IMR-90 (cell line): ENCODE results near the gene COL1A1. TPM values are rescaled to one million over a fixed set of nuclear protein-coding genes. Genes with fewer than 3 reads are reported as not detected.
A peak's percentile ranks its signal among the peaks of the same experiment; 100 is the strongest.

Experiments
- ATAC-seq: fragments of 200-7000 bp; cut with Tn5 transposase; 2 replicates; pipeline ENCODE4 v1.9.1; 2020; ENCODE audit warnings: low read depth, mild to moderate bottlenecking, moderate library complexity
- BruUV-seq: library from RNA; stranded (reverse); fragments of 400-500 nt; replicated peaks from 2 replicates; lab custom pipeline; 2021; lab: Mats Ljungman, UMichigan
- CTCF ChIA-PET: fragments of 300-600 bp; formaldehyde crosslinking; extraction: SDS; loops from one replicate; lab custom pipeline; 2021; ENCODE audit warnings: antibody characterized with exemption; lab: Yijun Ruan, JAX
- POLR2A ChIA-PET: fragments of 300-600 bp; sonication (Branson Sonifier 250); formaldehyde crosslinking; loops from one replicate; lab custom pipeline; 2022; ENCODE audit warnings: antibody characterized with exemption; ENCODE audit not compliant: unreplicated experiment; lab: Charles Lee
- DNase-seq: peaks from one replicate; pipeline ENCODE4 v3.0.0; 2013
- H2AFZ ChIP-seq: replicated peaks from 2 replicates; pipeline ENCODE3; 2013; ENCODE audit warnings: low read length, mild to moderate bottlenecking; ENCODE audit not compliant: poor library complexity
- H2AK5ac ChIP-seq: 2 replicates; pipeline ENCODE4 v1.6.1; 2013; ENCODE audit warnings: low read depth, low read length, inconsistent platforms
- H2AK9ac ChIP-seq: replicated peaks from 2 replicates; pipeline ENCODE3; 2013; ENCODE audit warnings: mild to moderate bottlenecking, low read depth, low read length, moderate library complexity; ENCODE audit not compliant: poor library complexity
- H2BK120ac ChIP-seq: 2 replicates; pipeline ENCODE4 v1.6.1; 2013; ENCODE audit warnings: low read depth, low read length, inconsistent platforms
- H2BK15ac ChIP-seq: 3 replicates; pipeline ENCODE4 v1.6.1; 2013; ENCODE audit warnings: low read depth, low read length, inconsistent platforms
- H2BK20ac ChIP-seq: 2 replicates; pipeline ENCODE4 v1.6.1; 2013; ENCODE audit warnings: low read depth, mild to moderate bottlenecking, inconsistent platforms, low read length, moderate library complexity
- H2BK5ac ChIP-seq: 2 replicates; pipeline ENCODE4 v1.6.1; 2013; ENCODE audit warnings: mild to moderate bottlenecking, low read depth, low read length, inconsistent platforms; ENCODE audit not compliant: poor library complexity, severe bottlenecking
- H3K14ac ChIP-seq: replicated peaks from 2 replicates; pipeline ENCODE4 v1.6.1; 2013; ENCODE audit warnings: low read depth, low read length, inconsistent platforms
- H3K18ac ChIP-seq: 2 replicates; pipeline ENCODE4 v1.6.1; 2013; ENCODE audit warnings: low read depth, low read length, control low read depth
- H3K23ac ChIP-seq: 2 replicates; pipeline ENCODE4 v1.6.1; 2013; ENCODE audit warnings: low read depth, low read length, inconsistent platforms
- H3K27ac ChIP-seq: 2 replicates; pipeline ENCODE4 v1.5.1; 2013; ENCODE audit warnings: mild to moderate bottlenecking, control low read depth, low read length; ENCODE audit not compliant: insufficient read depth
- H3K27me3 ChIP-seq: 2 replicates; pipeline ENCODE4 v1.6.1; 2013; ENCODE audit warnings: low read length; ENCODE audit not compliant: control insufficient read depth, insufficient read depth
- H3K36me3 ChIP-seq: 2 replicates; pipeline ENCODE4 v1.6.1; 2013; ENCODE audit warnings: low read length, mixed read lengths; ENCODE audit not compliant: control insufficient read depth, insufficient read depth
- H3K4ac ChIP-seq: 2 replicates; pipeline ENCODE4 v1.6.1; 2013; ENCODE audit warnings: low read depth, low read length, inconsistent platforms
- H3K4me1 ChIP-seq: 2 replicates; pipeline ENCODE4 v1.6.1; 2013; ENCODE audit warnings: low read length, mixed read lengths; ENCODE audit not compliant: control insufficient read depth, insufficient read depth
- H3K4me2 ChIP-seq: 2 replicates; pipeline ENCODE4 v1.6.1; 2013; ENCODE audit warnings: low read depth, mild to moderate bottlenecking, control low read depth, low read length, moderate library complexity
- H3K4me3 ChIP-seq: 2 replicates; pipeline ENCODE4 v1.5.1; 2013; ENCODE audit warnings: low read depth, mild to moderate bottlenecking, control low read depth, low read length, moderate library complexity; ENCODE audit not compliant: insufficient read depth
- H3K56ac ChIP-seq: 2 replicates; pipeline ENCODE4 v1.6.1; 2013; ENCODE audit warnings: low read length, inconsistent platforms; ENCODE audit not compliant: insufficient read depth; ENCODE audit errors: extremely low read depth
- H3K79me1 ChIP-seq, 2 experiments: 2 replicates each; pipeline ENCODE4 v1.6.1; 2013; ENCODE audit warnings: low read length in 2 of 2, inconsistent platforms in 1 of 2, low read depth in 1 of 2
- H3K9ac ChIP-seq: 2 replicates; pipeline ENCODE4 v1.6.1; 2013; ENCODE audit warnings: low read depth, low read length, control low read depth
- H3K9me1 ChIP-seq: 2 replicates; pipeline ENCODE4 v1.6.1; 2013; ENCODE audit warnings: low read length, inconsistent platforms; ENCODE audit not compliant: insufficient read depth
- H3K9me3 ChIP-seq: 2 replicates; pipeline ENCODE4 v1.6.1; 2013; ENCODE audit warnings: low read length; ENCODE audit not compliant: control insufficient read depth, insufficient read depth
- H4K20me1 ChIP-seq: 2 replicates; pipeline ENCODE4 v1.6.1; 2013; ENCODE audit warnings: low read length, inconsistent platforms; ENCODE audit not compliant: insufficient read depth
- H4K5ac ChIP-seq: 2 replicates; pipeline ENCODE4 v1.6.1; 2013; ENCODE audit warnings: mild to moderate bottlenecking, low read depth, low read length, control low read depth
- H4K8ac ChIP-seq, 2 experiments: 2 replicates each; pipeline ENCODE4 v1.6.1; 2013; ENCODE audit warnings: low read depth in 2 of 2, low read length in 2 of 2, control low read depth in 1 of 2, inconsistent platforms in 1 of 2
- H4K91ac ChIP-seq: 2 replicates; pipeline ENCODE4 v1.6.1; 2013; ENCODE audit warnings: low read depth, low read length, inconsistent platforms; ENCODE audit not compliant: insufficient read depth
- BHLHE40 ChIP-seq: fragments of 150-350 bp; IDR thresholded peaks from 2 replicates; pipeline ENCODE4 v1.6.1; 2016; ENCODE audit warnings: mild to moderate bottlenecking, low read depth, low read length
- CHD1 ChIP-seq: IDR thresholded peaks from 2 replicates; pipeline ENCODE4 v1.6.1; 2012; ENCODE audit warnings: low read depth, low read length, improper control_type of control experiment
- ELK1 ChIP-seq: fragments of 150-350 bp; IDR thresholded peaks from 2 replicates; pipeline ENCODE4 v1.6.1; 2016; ENCODE audit warnings: low read depth, mild to moderate bottlenecking, low read length, moderate library complexity, borderline replicate concordance
- FOS ChIP-seq: fragments of 150-350 bp; IDR thresholded peaks from 2 replicates; pipeline ENCODE4 v1.6.1; 2016; ENCODE audit warnings: low read depth, low read length
- MAFK ChIP-seq: IDR thresholded peaks from 2 replicates; pipeline ENCODE4 v1.6.1; 2012; ENCODE audit warnings: low read depth, low read length, improper control_type of control experiment
- MXI1 ChIP-seq: IDR thresholded peaks from 2 replicates; pipeline ENCODE4 v1.6.1; 2012; ENCODE audit warnings: low read depth, mild to moderate bottlenecking, low read length, moderate library complexity, borderline replicate concordance
- NFE2L2 ChIP-seq: fragments of 150-350 bp; IDR thresholded peaks from 2 replicates; pipeline ENCODE4 v1.6.1; 2016; ENCODE audit warnings: low read depth, mild to moderate bottlenecking, low read length
- RAD21 ChIP-seq: IDR thresholded peaks from 2 replicates; pipeline ENCODE4 v1.6.1; 2012; ENCODE audit warnings: low read length, improper control_type of control experiment
- RCOR1 ChIP-seq: IDR thresholded peaks from 2 replicates; pipeline ENCODE4 v1.6.1; 2012; ENCODE audit warnings: mild to moderate bottlenecking, low read length, improper control_type of control experiment; ENCODE audit not compliant: insufficient replicate concordance
- RFX5 ChIP-seq: IDR thresholded peaks from 2 replicates; pipeline ENCODE4 v1.8.0; 2012; ENCODE audit warnings: low read depth, mild to moderate bottlenecking, low read length, moderate library complexity
- SMC3 ChIP-seq: fragments of 150-350 bp; IDR thresholded peaks from 2 replicates; pipeline ENCODE4 v1.6.1; 2016; ENCODE audit warnings: low read depth, mild to moderate bottlenecking, antibody characterized with exemption, low read length, moderate library complexity
- USF2 ChIP-seq: fragments of 150-350 bp; IDR thresholded peaks from 2 replicates; pipeline ENCODE4 v1.6.1; 2017; ENCODE audit warnings: mild to moderate bottlenecking, antibody characterized with exemption, low read length, low read depth
- WGBS, 2 experiments: methylation state at CpG; one replicate each; pipeline versions ENCODE4 v1.1.5 to v1.1.7; 2013; ENCODE audit warnings: missing lambda C conversion rate in 2 of 2; ENCODE audit not compliant: insufficient read length in 1 of 2; ENCODE audit errors: extremely low coverage in 2 of 2; 5-methylcytosine and 5-hydroxymethylcytosine counted together
- dilution Hi-C: fragments of 300-500 bp; cut with HindIII; formaldehyde crosslinking; loops from one replicate; pipeline ENCODE4 v1.14.3; 2018; ENCODE audit warnings: low sequenced_read_pairs; ENCODE audit not compliant: unreplicated experiment
- in situ Hi-C: fragments of 300-500 bp; cut with MboI; formaldehyde crosslinking; loops from 3 replicates; pipeline ENCODE4 v1.14.3; 2019; ENCODE audit warnings: low sequenced_read_pairs, inconsistent platforms, mixed read lengths
- intact Hi-C: fragments of 100-400 bp; cut with micrococcal nuclease; formaldehyde crosslinking; loops from 2 replicates; pipeline ENCODE4 v1.10.0; 2022
- polyA plus RNA-seq, 3 experiments: library from polyadenylated mRNA; depleted of rRNA; stranded (reverse); fragments of >200 nt; gene quantifications; 2 replicates each; pipeline ENCODE4 v1.2.3, GENCODE V29; 2012; ENCODE audit warnings: low replicate concordance in 1 of 3
- total RNA-seq: library from RNA; depleted of rRNA; stranded (reverse); fragments of >200 nt; gene quantifications from 2 replicates; pipeline ENCODE4 v1.2.3, GENCODE V29; 2012
- TF ChIP-seq, protein P1 (sequence below): conservative IDR thresholded peaks from 2 replicates; pipeline ENCODE4 v1.5.1; 2012; ENCODE audit warnings: mild to moderate bottlenecking, low read depth, low read length, improper control_type of control experiment

Gene COL1A1
- total and polyA plus RNA-seq, 2 of the 4 experiments (the other 2 are of a cell fraction), result 2,180 to 4,350 TPM

- no peak overlapping the region for H2BK15ac ChIP-seq
- in situ Hi-C loops, result no loop called here
- WGBS, 2 experiments, result 87% methylated on average over 2 of the region's 10 CpGs; no CpG with 5 or more reads in 1 of the 2 experiments
- peak overlapping the region; percentile 65 for H3K14ac ChIP-seq
- ATAC-seq, result no peak
- peak overlapping the region; percentile 52 for H3K4ac ChIP-seq
- no TSS peak for BruUV-seq
- H3K4me1 ChIP-seq, result peaks cover 22% of the 10 kb centered on the region
- H3K4me2 ChIP-seq, result peak overlapping the region; percentile 96
- H3K23ac ChIP-seq, result peak overlapping the region; percentile 69
- H3K36me3 ChIP-seq, result peaks cover 38% of the 10 kb centered on the region
- no peaks in the 10 kb centered on the region for H3K27me3 ChIP-seq
- peaks cover 9 to 74% of the 10 kb centered on the region in 2 experiments for H3K79me1 ChIP-seq
- ChIA-PET POLR2A (no interaction called here), CTCF (interaction anchor here (1.3 kb wide), 1 partner anchor 15 kb away, joined by 6 read pairs; no protein-coding TSS in a partner anchor)
- H4K5ac ChIP-seq, result no peak overlapping the region
- H3K9me1 ChIP-seq, result peaks cover 2% of the 10 kb centered on the region; the same call in 1 of the 2 replicates
- H3K56ac ChIP-seq, result no peak overlapping the region
- H4K8ac ChIP-seq, result no peak overlapping the region
- H3K18ac ChIP-seq, result no peak overlapping the region
- H4K91ac ChIP-seq, result no peak overlapping the region
- H3K9me3 ChIP-seq, result no peaks in the 10 kb centered on the region
- H2AK9ac ChIP-seq, result peak overlapping the region; percentile 80
- no peak for DNase-seq
- H4K20me1 ChIP-seq, result peaks cover 75% of the 10 kb centered on the region
- intact Hi-C loops, result no loop called here
- peak overlapping the region; percentile 50; the same call in 1 of the 2 replicates for H2AK5ac ChIP-seq
- H2AFZ ChIP-seq, result peak overlapping the region; percentile 33
- no peak overlapping the region for H2BK120ac ChIP-seq
- dilution Hi-C loops, result no loop called here
- H2BK20ac ChIP-seq, result no peak overlapping the region
- H3K4me3 ChIP-seq, result peak overlapping the region; percentile 86; the same call in 1 of the 2 replicates
- no peak overlapping the region for H2BK5ac ChIP-seq
- H3K9ac ChIP-seq, result peak overlapping the region; percentile 20; the same call in 1 of the 2 replicates
- H3K27ac ChIP-seq, result no peak overlapping the region
- TF ChIP-seq RCOR1 (no peak), ELK1 (no peak), NFE2L2 (no peak), BHLHE40 (no peak), USF2 (no peak), SMC3 (no peak), CHD1 (no peak), FOS (no peak), RAD21 (no peak), RFX5 (no peak), MAFK (no peak), MXI1 (no peak)
- TF ChIP-seq, protein P1, sequence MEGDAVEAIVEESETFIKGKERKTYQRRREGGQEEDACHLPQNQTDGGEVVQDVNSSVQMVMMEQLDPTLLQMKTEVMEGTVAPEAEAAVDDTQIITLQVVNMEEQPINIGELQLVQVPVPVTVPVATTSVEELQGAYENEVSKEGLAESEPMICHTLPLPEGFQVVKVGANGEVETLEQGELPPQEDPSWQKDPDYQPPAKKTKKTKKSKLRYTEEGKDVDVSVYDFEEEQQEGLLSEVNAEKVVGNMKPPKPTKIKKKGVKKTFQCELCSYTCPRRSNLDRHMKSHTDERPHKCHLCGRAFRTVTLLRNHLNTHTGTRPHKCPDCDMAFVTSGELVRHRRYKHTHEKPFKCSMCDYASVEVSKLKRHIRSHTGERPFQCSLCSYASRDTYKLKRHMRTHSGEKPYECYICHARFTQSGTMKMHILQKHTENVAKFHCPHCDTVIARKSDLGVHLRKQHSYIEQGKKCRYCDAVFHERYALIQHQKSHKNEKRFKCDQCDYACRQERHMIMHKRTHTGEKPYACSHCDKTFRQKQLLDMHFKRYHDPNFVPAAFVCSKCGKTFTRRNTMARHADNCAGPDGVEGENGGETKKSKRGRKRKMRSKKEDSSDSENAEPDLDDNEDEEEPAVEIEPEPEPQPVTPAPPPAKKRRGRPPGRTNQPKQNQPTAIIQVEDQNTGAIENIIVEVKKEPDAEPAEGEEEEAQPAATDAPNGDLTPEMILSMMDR, result no peak; the same call in 1 of the 2 replicates
These were observed 55.1 kb downstream of the COL1A1 start for GRCh38 chr17:50146230-50146926.
